Kidney epithelial cell (primary cell): ENCODE results near the gene HOXA13. TPM values are rescaled to one million over a fixed set of nuclear protein-coding genes. Genes with fewer than 3 reads are reported as not detected.

ENCODE experiments used
- DNase-seq: peaks from one replicate; pipeline ENCODE4 v3.0.0-alpha.2; 2010; ENCODE audit warnings: low read depth
- H3K27me3 ChIP-seq: 2 replicates; pipeline ENCODE4 v1.6.0; 2011; ENCODE audit warnings: low read length; ENCODE audit not compliant: control insufficient read depth, insufficient read depth
- H3K36me3 ChIP-seq: 2 replicates; pipeline ENCODE4 v1.5.1; 2011; ENCODE audit warnings: low read length; ENCODE audit not compliant: control insufficient read depth, insufficient read depth
- H3K4me3 ChIP-seq: 2 replicates; pipeline ENCODE4 v1.5.1; 2011; ENCODE audit warnings: low read depth, mild to moderate bottlenecking, control low read depth, low read length
- total RNA-seq: library from RNA; depleted of rRNA; stranded (reverse); fragments of >200 nt; gene quantifications from 2 replicates; pipeline ENCODE4 v1.2.3, GENCODE V29; 2015
- TF ChIP-seq, protein P1 (sequence below): IDR thresholded peaks from 2 replicates; pipeline ENCODE4 v1.5.1; 2011; ENCODE audit warnings: mild to moderate bottlenecking, moderate library complexity, low read length, control low read depth, inconsistent platforms; ENCODE audit not compliant: insufficient read depth, poor library complexity, severe bottlenecking

The HOXA13 gene
- total RNA-seq, 1 donor from 2014 or later: not detected

DNA sequence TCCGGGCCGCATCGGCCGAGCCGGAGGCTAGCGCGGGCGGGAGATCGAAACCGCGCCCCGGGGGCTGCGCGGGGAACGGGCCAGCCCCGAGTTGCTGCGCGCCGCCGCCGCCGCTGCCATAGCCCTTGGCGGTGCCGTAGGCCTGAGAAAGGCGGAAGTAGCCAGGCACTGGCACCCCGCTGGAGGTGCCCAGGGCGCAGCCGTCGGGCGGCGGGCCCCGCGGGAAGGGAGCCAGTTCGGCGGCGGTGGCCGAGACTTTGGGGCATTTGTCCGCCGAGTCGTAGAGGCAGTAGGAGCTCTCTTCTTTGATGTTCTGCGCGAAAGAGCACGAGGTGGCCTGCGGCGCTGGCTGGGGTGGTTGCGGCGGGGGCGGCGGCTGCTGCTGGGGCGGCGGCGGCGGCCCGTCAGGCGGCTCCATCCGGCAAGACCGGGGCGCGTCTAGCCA is 26.4 kb downstream of the HOXA13 start:
- no peak for DNase-seq
- TF ChIP-seq, protein P1, sequence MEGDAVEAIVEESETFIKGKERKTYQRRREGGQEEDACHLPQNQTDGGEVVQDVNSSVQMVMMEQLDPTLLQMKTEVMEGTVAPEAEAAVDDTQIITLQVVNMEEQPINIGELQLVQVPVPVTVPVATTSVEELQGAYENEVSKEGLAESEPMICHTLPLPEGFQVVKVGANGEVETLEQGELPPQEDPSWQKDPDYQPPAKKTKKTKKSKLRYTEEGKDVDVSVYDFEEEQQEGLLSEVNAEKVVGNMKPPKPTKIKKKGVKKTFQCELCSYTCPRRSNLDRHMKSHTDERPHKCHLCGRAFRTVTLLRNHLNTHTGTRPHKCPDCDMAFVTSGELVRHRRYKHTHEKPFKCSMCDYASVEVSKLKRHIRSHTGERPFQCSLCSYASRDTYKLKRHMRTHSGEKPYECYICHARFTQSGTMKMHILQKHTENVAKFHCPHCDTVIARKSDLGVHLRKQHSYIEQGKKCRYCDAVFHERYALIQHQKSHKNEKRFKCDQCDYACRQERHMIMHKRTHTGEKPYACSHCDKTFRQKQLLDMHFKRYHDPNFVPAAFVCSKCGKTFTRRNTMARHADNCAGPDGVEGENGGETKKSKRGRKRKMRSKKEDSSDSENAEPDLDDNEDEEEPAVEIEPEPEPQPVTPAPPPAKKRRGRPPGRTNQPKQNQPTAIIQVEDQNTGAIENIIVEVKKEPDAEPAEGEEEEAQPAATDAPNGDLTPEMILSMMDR: no peak
- Histone ChIP-seq H3K27me3 (no peaks in the 10 kb centered on the region), H3K4me3 (peak overlapping the region; percentile 72), H3K36me3 (peaks cover 2% of the 10 kb centered on the region)

DNA sequence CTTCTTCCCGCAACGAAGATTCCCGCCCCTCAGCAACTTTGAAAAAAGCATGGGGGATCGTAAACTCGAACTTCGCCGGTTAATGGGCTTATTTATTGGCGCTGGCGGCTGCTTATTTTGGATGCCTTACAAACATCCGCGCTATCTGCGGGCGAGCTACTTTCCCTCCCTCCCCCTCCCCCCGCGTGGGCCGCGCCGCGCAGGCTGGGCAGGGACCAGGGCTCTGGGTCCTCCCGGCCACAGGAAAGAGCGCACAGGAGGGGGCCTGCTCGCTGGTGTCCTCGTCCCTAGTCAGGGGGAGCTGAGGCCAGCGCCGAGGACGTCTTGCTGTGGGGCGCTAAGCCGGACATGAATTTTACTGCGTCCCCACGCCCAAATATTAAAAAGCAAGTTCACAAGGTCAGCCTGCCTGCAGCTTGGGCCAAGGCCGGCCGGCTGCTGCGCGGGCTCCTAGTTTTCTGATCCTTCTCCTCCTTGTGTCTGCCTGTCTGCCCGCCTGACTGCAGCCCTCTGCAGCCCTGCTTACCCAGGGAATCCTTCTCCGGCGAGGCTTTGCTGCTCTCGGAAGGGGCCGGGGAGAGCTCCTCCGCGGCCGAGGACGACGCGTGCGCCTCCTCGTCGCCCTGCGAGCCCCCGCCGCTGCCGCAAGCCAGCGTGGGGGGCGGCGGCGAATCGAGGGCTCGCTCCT is 26.9 kb downstream of the HOXA13 start:
- Histone ChIP-seq H3K27me3 (no peaks in the 10 kb centered on the region), H3K4me3 (peak overlapping the region; percentile 72), H3K36me3 (peaks cover 2% of the 10 kb centered on the region)
- TF ChIP-seq, protein P1: no peak
- no peak for DNase-seq

DNA sequence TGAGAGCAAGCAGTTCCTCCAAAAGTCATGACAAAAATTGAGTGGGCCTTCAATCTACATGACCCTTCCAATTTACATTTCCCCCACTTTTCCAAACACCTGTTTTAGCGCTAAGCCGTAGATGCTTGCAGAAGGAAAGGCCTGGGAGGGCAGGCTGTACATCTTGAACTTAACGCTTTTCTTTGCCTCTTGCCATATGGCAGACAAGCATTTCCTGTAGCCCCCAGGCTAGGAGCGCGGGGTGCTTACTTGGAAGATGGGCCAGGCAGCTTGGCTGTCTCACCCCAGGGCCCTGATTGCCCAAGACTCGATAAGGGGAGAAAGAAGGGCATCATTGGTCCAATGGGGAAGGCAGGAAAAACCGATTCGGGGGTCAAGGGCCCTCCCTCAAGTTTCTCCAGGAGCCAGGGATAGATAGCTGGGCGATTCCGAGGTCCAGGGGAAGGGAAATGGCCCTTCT is 27.5 kb downstream of the HOXA13 start:
- Histone ChIP-seq H3K4me3 (peak overlapping the region; percentile 72), H3K27me3 (no peaks in the 10 kb centered on the region), H3K36me3 (peaks cover 2% of the 10 kb centered on the region)
- TF ChIP-seq, protein P1: no peak
- no peak for DNase-seq

DNA sequence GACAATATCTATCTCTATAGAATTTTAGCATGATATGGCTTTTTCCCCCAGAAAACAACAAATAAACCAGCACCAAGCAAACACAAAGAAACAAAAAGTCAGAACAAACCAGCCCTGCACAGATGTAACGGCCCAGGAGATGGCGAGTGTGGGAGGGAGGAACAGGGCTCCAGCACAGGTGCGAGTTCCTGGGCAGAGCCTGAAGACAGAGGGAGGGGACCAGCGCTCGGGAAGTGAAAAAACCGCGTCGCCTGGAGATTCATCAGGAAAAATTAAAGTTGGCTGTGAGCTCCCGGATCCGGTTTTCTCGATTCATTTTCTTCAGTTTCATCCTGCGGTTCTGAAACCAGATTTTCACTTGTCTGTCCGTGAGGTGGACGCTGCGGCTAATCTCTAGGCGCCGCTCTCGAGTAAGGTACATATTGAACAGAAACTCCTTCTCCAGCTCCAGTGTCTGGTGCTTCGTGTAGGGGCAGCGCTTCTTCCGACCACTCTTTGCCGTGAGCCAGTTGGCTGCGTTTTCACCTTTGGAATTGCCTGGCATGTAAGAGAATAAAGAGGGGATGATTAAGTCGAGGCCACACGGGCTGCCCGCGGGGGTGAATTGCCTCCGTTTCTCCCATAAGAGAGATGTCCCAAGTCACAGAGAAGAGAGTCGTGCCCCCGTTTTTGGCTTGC is 28.1 kb downstream of the HOXA13 start:
- Histone ChIP-seq H3K4me3 (peak overlapping the region; percentile 72), H3K27me3 (no peaks in the 10 kb centered on the region), H3K36me3 (peaks cover 2% of the 10 kb centered on the region)
- TF ChIP-seq, protein P1: no peak
- DNase-seq: no peak

DNA sequence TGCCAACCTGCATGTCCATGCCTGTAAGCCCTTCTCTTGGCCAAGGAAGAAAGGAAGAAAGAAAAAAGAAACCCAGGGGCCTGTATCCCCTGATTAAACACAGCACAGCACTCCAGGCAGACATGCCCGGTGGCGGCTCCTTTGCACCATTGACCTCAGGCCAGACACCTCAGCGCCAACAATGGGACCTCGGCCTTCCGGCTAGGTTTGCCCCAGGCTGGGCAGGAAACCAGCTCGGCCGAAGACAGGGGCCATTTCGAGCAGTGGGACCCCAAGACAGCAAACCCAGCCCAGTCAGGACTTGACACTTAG is 28.6 kb downstream of the HOXA13 start:
- no peaks in the 10 kb centered on the region for H3K27me3 ChIP-seq
- H3K4me3 ChIP-seq: peak overlapping the region; percentile 72
- DNase-seq: no peak
- peaks cover 2% of the 10 kb centered on the region for H3K36me3 ChIP-seq
- TF ChIP-seq, protein P1: no peak
